KOPT-K1 (cell line): ENCODE data around the gene KAT6B.
"Not testable (repeated sequence)": the region's sequence is repeated elsewhere in the genome, so short reads cannot be mapped to it uniquely, and the experiment has no call there.

ENCODE experiments used
- H3K27ac ChIP-seq: fragments of 200-600 bp; sonication (generic); 2 replicates; pipeline ENCODE4 v1.5.1; 2016; ENCODE audit warnings: antibody characterized with exemption, mild to moderate bottlenecking, low read depth, low read length; ENCODE audit not compliant: poor library complexity, severe bottlenecking
- H3K36me3 ChIP-seq: fragments of 200-600 bp; sonication (generic); 2 replicates; pipeline ENCODE4 v1.5.1; 2017; ENCODE audit warnings: antibody characterized with exemption, mild to moderate bottlenecking, low read length, moderate library complexity; ENCODE audit not compliant: insufficient read depth
- H3K9me3 ChIP-seq: fragments of 200-600 bp; sonication (generic); 2 replicates; pipeline ENCODE4 v1.5.1; 2017; ENCODE audit warnings: antibody characterized with exemption, low read length, mild to moderate bottlenecking; ENCODE audit not compliant: insufficient read depth, poor library complexity, severe bottlenecking

KAT6B gene

GRCh38 chr10:75050149-75050919, 223.9 kb downstream of the KAT6B start:
- Histone ChIP-seq H3K9me3 (no peaks in the 10 kb centered on the region), H3K27ac (no peak overlapping the region)

GRCh38 chr10:75051308-75051707, 224.9 kb downstream of the KAT6B start:
- H3K27ac ChIP-seq, result no peak overlapping the region
- H3K36me3 ChIP-seq, result no peaks in the 10 kb centered on the region
- no peaks in the 10 kb centered on the region for H3K9me3 ChIP-seq

More at GRCh38 chr10:75050149-75050919, 223.9 kb downstream of the KAT6B start:
- no peaks in the 10 kb centered on the region for H3K36me3 ChIP-seq

DNA sequence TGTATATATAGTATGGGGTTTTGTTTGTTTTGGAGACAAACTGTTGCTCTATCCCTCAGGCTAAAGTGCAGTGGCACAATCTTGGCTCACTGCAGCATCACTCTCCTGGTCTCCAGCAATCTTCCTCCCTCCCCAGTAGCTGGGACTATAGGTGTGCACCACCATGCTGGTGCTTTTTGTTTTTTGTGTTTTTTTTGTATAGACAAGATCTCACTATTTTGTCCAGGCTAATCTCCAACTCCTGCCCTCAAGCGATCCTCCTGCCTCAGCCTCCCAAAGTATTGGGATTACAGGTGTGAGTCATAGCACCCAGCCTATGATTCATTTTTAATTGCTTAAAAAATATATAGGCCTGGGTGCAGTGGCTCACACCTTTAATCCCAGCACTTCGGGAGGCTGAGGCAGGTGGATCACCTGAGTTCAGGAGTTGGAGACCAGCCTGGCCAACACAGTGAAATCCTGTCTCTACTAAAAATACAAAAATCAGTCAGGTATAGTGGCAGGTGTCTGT, 229.6 kb downstream of the KAT6B start:
- H3K27ac ChIP-seq, H3K9me3 ChIP-seq, H3K36me3 ChIP-seq: not testable (repeated sequence)

- H3K36me3 ChIP-seq, result no peaks in the 10 kb centered on the region
- H3K27ac ChIP-seq, result no peak overlapping the region
- H3K9me3 ChIP-seq, result no peaks in the 10 kb centered on the region
These were observed 231.3 kb downstream of the KAT6B start for GRCh38 chr10:75057680-75058079.

- H3K36me3 ChIP-seq, result no peaks in the 10 kb centered on the region
- H3K27ac ChIP-seq, result no peak overlapping the region
- H3K9me3 ChIP-seq, result no peaks in the 10 kb centered on the region
These were observed 231.8 kb downstream of the KAT6B start for GRCh38 chr10:75058161-75058560.

- Histone ChIP-seq H3K9me3 (no peaks in the 10 kb centered on the region), H3K36me3 (no peaks in the 10 kb centered on the region), H3K27ac (no peak overlapping the region)
These were observed 235.5 kb downstream of the KAT6B start for GRCh38 chr10:75061709-75062505.

DNA sequence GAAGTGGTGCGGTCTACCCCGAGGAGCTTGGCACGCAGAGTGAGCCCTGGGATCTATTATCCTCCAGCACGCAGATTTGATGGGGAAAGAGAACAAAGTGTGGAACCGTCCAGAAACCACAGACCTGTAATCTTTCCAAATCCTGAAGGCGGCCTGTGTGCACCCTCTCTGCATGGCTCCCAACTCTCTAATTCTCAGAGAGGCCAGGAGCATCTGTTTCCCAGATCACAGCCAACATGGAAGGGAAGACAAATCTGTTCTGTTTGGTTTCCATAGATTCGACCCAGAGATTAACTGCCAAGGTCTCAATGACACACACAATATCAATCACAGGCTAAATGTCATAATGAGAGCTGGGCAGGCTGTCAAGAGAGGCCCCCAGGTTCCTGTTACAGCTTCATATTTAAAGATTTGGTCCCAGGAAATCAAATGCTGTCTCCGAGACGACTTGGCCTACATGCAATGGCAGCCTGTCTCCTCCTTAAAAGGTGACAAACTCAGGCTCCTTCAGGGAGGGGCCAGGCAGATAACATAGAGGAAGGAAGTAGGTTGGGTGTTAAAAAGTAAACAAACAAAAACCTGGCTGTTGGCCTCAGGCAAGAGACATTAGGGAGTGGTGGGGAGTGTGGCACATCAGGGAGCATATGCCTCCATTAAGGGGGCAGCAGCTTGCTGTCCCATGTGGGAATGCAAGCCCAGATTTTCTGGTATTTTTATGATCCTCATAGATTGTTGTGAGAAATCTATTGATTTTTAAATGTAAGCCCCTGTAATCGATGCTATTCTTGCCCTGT, 236.3 kb downstream of the KAT6B start:
- no peaks in the 10 kb centered on the region for H3K9me3 ChIP-seq
- no peaks in the 10 kb centered on the region for H3K36me3 ChIP-seq
- no peak overlapping the region for H3K27ac ChIP-seq

DNA sequence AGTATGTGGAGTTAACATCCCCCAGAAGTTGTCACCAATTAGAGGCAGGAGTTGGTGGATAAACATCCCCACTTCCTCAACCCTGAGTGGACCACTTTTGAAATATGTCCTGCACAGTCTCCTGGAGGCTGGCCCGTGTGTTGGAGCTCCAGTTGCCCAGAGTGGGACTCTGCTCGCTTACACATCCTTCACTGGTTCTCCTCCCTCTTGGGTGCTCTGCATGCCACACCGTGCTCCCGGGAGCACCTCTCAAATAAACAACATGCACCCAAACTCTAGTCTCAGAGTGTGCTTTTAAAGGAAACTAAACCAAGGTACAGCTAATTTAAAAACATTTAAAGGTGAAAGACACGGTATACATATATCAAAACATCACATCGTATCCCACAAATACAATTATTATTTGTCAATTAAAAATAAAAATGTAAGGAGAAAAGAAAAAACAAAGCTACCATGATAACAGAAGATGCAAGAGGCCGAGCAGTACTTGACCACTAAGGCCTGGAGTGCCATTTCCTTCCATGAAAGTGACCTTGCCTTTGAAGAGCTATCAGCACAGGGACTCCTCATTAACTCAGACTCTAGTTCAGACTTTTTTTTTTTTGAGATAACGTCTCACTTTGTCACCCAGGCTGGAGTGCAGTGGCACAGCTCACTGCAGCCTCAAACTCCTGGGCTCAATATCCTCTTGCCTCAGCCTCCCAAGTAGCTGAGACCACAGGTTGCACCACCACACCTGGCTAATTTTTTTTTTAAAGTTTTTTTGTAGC, 237.2 kb downstream of the KAT6B start:
- no peaks in the 10 kb centered on the region for H3K36me3 ChIP-seq
- H3K9me3 ChIP-seq, result no peaks in the 10 kb centered on the region
- H3K27ac ChIP-seq, result no peak overlapping the region

- Histone ChIP-seq H3K27ac (no peak overlapping the region), H3K36me3 (no peaks in the 10 kb centered on the region), H3K9me3 (no peaks in the 10 kb centered on the region)
These were observed 238.7 kb downstream of the KAT6B start for GRCh38 chr10:75065076-75065475.

DNA sequence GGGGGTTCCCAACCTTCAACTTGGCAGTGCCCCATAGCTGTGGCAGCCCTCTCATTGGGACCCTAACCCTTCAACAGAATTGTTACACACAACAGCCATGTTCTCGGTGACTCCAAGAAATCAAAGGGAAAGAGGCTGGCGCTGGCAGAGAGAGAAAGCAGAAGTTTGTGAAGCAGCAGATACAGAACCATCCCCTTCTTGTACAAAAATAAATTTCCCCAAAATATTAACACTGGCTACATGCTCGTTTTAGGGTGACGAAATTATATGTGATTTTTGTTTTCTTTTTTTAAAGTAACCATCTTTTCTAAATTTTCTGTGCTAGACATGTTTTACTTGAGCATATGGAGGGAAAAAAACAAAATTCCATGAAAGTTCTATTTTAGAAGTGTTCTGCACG, 239.9 kb downstream of the KAT6B start:
- H3K27ac ChIP-seq, result no peak overlapping the region
- H3K9me3 ChIP-seq, result no peaks in the 10 kb centered on the region

DNA sequence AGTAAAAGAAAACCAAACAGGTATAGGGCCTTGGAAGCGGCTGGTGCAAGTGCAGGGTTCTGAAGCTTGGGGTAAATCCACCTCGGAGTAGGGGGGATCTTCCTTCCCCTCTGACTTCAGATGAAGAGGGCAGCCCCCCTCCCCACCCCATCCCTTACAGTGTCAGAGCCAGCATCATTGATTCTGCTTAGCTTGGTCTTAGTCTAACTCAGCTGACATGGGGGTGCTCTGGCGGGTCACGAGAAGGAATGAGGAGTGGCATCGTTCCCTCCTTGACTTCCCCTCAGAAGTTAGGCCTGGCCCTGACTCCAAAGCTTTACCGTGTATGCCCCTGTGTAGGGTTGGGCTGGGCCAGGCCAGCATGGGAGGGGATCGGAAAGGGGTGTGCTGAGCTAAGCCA, 240.9 kb downstream of the KAT6B start:
- Histone ChIP-seq H3K36me3 (no peaks in the 10 kb centered on the region), H3K27ac (no peak overlapping the region), H3K9me3 (no peaks in the 10 kb centered on the region)

More for the DNA sequence above, 239.9 kb downstream of the KAT6B start:
- H3K36me3 ChIP-seq, result no peaks in the 10 kb centered on the region

DNA sequence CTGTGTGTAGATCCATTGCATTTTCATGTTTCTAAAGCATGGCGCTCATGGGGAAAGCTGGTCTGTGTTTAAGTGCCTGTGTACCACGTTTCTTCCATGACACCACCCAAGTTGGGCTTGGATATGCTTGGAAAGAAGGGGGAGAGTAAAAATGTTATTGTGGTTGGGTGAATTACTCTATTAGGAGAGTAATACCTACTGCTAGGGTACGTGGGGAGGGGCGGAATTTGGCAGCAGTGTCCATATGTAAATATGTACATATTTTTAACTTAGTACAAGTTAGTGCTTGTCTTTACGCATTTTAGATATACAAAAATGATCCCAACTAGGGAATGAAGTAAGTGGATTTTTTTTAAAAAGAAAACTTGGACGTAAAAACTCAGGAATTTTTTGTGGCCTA, 242.1 kb downstream of the KAT6B start:
- Histone ChIP-seq H3K9me3 (no peaks in the 10 kb centered on the region), H3K27ac (no peak overlapping the region), H3K36me3 (no peaks in the 10 kb centered on the region)

- Histone ChIP-seq H3K27ac (no peak overlapping the region), H3K36me3 (no peaks in the 10 kb centered on the region), H3K9me3 (no peaks in the 10 kb centered on the region)
These were observed 244.1 kb downstream of the KAT6B start for GRCh38 chr10:75070476-75070875.

GRCh38 chr10:75070961-75071428, 244.6 kb downstream of the KAT6B start:
- H3K36me3 ChIP-seq, result no peaks in the 10 kb centered on the region
- no peak overlapping the region for H3K27ac ChIP-seq
- H3K9me3 ChIP-seq, result no peaks in the 10 kb centered on the region
